ENCODE measurements around the gene S100A9. TPM values are rescaled to one million over a fixed set of nuclear protein-coding genes. Genes with fewer than 3 reads are reported as not detected.
"Not testable (repeated sequence)": the region's sequence is repeated elsewhere in the genome, so short reads cannot be mapped to it uniquely, and the experiment has no call there.

S100A9 gene
- polyA plus RNA-seq, 1 donor = 21.2 TPM

GRCh38 chr1:153345187-153346076 is 12.2 kb upstream of the S100A9 start:
- DNase-seq (ENCODE audit: low read depth) = no peak

GRCh38 chr1:153346077-153346723 is 11.5 kb upstream of the S100A9 start:
- DNase-seq (ENCODE audit: low read depth) = no peak

DNA sequence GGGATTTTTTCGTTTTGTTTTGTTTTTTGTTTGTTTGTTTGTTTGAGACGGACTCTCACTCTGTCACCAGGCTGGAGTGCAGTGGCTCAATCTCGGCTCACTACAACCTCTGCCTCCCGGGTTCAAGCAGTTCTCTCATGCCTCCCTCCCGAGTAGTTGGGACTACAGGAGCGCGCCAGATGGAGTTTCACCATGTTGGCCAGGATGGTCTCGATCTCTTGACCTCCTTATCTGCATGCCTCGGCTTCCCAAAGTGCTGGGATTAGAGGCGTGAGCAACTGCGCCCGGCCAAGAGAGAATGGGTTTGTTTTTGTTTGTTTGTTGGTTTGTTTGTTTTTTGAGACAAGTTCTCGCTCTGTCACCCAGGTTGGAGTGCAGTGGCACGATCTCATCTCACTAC is 10.6 kb upstream of the S100A9 start:
- DNase-seq (ENCODE audit: low read depth) = not testable (repeated sequence)

DNA sequence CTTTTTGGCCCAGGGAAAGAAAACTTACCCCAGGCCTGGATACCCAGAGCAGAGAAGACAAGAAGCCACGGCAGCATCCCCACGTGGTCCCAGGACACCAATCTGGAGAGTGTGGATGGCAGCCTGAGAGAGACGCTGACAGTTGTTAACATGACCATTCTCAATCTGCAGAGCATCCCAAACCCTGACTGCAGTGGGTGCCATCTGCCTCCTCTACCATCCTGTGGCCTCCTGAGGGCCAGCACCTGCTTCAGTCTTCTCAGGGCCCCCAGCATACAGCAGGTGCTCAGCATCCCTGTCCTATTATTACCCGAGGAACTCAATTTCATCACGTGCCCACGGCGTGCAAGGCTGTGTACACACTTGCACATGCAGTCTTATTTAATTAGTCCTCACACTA is 9.8 kb upstream of the S100A9 start:
- no peak for DNase-seq (ENCODE audit: low read depth)

- DNase-seq (ENCODE audit: low read depth) = no peak
Measured at GRCh38 chr1:153348511-153349362, 8.9 kb upstream of the S100A9 start, which contains the start of gene PGLYRP4. PGLYRP4 (minus strand) TSS chr1:153348841; CDS start chr1:153347932, 909 bp downstream.

GRCh38 chr1:153349363-153350320 is 8.0 kb upstream of the S100A9 start:
- no peak for DNase-seq (ENCODE audit: low read depth)

GRCh38 chr1:153350321-153350957 is 7.2 kb upstream of the S100A9 start:
- DNase-seq (ENCODE audit: low read depth) = no peak

DNA sequence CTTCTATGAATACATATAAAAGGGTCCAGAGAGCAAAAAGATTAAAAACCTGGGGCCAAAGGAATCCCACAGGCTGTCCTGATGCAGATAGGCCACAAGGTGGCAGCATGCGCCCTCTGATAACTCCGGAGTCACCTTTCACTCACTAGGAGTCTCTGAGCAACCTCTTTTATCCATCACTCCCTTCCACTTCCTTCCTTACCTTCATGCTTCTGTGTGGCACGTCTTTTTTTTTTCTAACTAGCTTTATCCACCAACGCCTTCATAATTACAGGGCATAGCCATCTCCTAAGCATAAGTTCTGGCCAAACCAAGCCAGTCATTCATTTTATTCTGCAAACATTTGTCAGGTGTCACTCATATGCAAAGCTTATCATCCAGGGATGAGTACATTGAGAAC is 5.1 kb upstream of the S100A9 start:
- DNase-seq (ENCODE audit: low read depth) = peak; percentile 25

GRCh38 chr1:153353226-153353947 is 4.3 kb upstream of the S100A9 start:
- no peak for DNase-seq (ENCODE audit: low read depth)

DNA sequence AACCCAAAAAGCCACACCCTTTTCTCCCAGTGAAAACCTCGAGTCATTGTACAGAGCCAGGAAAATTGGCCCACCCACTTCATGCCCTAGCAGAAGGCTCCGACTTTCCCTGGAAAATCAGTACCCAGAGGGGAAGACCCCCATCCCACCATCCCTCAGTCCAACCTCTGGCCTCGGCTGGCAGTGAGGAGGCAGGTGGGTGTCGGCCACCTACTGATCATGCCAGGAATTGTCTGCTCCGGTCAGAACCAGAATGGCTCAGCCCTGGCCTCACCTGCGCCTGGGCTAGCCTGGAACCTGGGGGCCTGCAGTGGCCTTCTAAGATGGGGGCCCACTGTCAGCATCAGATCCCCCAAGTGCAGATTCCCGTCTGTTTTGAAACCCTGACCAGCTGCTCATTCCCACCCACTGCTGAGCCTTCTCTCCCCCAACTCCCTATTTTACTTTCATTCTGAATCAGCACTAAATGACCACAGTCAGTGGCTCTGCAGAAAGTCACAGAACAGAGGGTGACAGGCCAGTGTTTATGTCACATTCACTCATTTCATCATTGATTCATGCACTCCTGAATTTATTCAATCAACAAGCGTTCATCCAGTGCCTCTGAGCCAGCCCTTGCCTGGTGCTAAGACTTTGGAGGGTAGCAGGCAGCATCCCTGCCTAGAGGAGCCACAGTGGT is 3.0 kb upstream of the S100A9 start:
- DNase-seq (ENCODE audit: low read depth) = no peak

DNA sequence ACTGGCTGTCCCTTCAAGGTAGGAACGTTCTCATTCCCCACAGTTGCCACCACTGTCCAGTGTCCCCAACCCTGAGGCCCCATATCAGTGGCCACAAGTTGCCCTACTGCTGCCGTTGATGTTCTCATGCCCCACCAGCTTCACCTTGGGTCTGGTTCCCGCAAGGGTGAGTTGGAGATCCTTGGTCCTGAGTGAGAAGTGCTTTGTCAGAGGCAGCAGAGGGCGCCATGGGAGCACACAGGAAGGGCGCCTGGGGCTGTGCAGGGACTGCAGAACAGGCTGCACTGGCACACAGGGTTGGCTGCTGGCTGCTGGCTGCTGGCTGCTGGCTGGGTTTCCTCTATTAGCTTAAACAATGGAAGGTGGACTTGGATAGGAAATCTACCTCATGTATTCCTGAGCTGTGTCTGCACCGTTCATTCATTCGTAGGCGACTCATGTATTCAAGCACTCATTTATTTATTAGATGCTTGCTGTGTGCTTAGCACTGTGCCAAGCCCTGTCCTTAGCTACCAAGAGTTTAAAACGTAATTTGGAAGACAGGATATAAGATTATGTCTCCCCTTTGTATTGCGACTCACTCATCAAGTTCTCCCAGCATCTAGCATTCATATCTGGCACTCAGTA is 2.1 kb upstream of the S100A9 start:
- DNase-seq (ENCODE audit: low read depth) = no peak

- no peak for DNase-seq (ENCODE audit: low read depth)
Measured at GRCh38 chr1:153356392-153357075, 1.1 kb upstream of the S100A9 start.

DNA sequence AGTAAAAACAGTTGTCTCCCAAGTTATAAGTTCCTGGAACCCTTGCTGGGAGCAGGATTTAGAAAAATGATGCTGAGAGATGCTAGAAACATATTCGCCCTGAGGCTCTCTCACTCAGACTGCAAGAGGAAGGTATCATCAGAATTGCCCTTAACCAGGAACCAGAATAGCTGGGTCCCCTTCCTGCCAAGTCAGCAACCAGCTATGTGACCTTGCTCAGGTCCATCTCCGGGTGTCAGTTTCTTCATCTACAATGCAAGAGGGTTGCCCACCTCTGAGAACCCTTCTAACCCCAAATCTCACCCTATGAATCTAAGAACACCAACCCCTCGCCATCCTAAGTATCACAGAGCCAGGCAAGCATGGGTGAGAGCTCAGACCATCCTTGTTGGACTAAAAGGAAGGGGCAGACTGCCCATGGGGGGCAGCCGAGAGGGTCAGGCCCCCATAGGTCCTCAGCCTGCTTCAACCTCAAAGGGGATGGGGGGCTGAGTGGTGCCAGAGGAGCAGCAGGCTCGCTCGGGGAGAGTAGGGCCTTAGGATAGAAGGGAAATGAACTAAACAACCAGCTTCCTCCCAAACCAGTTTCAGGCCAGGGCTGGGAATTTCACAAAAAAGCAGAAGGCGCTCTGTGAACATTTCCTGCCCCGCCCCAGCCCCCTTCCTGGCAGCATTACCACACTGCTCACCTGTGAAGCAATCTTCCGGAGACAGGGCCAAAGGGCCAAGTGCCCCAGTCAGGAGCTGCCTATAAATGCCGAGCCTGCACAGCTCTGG is 390 bp upstream of the S100A9 start:
- DNase-seq (ENCODE audit: low read depth) = no peak

DNA sequence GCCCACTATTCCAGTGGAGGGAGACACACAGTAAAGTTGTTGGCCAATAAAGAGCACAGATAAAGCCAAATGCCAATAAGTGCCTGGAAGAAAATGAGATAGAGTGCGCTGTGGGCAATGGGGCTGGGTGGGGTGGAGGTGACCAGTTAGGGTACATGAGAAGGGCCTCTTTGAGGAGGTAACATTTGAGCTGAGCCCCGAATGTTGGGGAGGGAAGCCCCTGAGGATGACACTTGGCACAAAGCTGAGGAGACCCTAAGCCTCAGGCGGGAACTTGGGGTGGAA is 979 bp downstream of the S100A9 start:
- DNase-seq (ENCODE audit: low read depth) = no peak

DNA sequence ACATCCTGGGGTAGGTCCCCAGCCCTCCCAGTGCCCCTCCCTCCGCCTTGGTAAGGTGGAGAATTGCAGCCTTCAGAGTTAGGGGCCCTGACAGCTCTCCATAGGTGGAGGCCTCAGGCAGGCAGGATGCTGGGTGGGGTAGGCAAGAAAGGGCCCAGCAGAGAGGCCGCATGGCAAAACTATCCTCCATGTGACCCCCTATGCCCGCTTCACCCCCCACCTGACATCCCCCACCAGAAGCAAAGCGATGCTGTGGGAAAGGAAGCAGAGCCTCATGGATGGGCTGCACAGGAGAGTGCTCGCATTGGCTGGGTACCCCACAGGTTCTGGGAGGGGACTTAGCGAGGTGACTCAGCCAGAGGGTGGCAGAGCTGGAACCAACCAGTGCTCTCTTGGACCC is 1.6 kb downstream of the S100A9 start:
- DNase-seq (ENCODE audit: low read depth) = no peak

DNA sequence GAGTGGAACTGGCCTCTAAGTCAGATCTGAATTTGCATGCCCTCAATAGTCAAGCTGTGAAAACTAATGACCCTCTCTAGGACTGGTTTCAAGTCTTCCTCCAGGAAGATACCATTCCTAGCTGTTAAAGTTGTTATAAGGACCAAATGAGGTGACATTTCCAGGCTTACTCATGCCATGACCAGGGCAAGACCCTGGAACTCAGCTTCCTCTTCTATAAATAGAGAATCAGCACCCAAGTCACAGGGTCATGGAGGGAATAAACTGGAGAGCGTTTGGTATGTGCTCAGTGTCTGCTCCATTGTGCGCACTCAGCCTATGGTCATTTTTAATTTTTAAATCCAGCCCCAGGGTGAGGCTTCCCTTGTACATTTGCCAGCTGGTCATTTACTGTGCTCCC is 2.5 kb downstream of the S100A9 start:
- DNase-seq (ENCODE audit: low read depth) = no peak

Data from forelimb muscle (tissue), 1 donor.